KMS-11 (cell line): ENCODE data around the gene NCK2.

Experiments used
- H2AFZ ChIP-seq: fragments of 200-600 bp; sonication (generic); 2 replicates; pipeline ENCODE4 v1.6.1; 2016; ENCODE audit warnings: antibody characterized with exemption, mixed run types, low read depth
- H3K27ac ChIP-seq: fragments of 200-600 bp; sonication (generic); 2 replicates; pipeline ENCODE4 v1.6.1; 2016; ENCODE audit warnings: mild to moderate bottlenecking, mixed run types
- H3K27me3 ChIP-seq: fragments of 200-600 bp; sonication (generic); 2 replicates; pipeline ENCODE4 v1.6.1; 2017; ENCODE audit warnings: mild to moderate bottlenecking, low read depth, mixed run types, moderate library complexity; ENCODE audit not compliant: insufficient read depth
- H3K36me3 ChIP-seq: fragments of 200-600 bp; sonication (generic); 2 replicates; pipeline ENCODE4 v1.6.1; 2017; ENCODE audit warnings: mild to moderate bottlenecking, mixed run types; ENCODE audit not compliant: insufficient read depth
- H3K4me1 ChIP-seq: fragments of 200-600 bp; sonication (generic); 2 replicates; pipeline ENCODE4 v1.6.1; 2016; ENCODE audit warnings: mild to moderate bottlenecking, low read depth, mixed run types; ENCODE audit not compliant: poor library complexity, severe bottlenecking
- H3K4me2 ChIP-seq: fragments of 200-600 bp; sonication (generic); 2 replicates; pipeline ENCODE4 v1.7.0; 2016; ENCODE audit warnings: mild to moderate bottlenecking, mixed run types
- H3K4me3 ChIP-seq: fragments of 200-600 bp; sonication (generic); IDR thresholded peaks from 2 replicates; pipeline ENCODE4 v1.6.1; 2017; ENCODE audit warnings: low read depth, low read length, mixed read lengths; ENCODE audit not compliant: insufficient read depth
- H3K79me2 ChIP-seq: fragments of 200-600 bp; sonication (generic); 2 replicates; pipeline ENCODE4 v1.6.1; 2016; ENCODE audit warnings: low read depth, mixed run types; ENCODE audit not compliant: insufficient read depth
- H3K9ac ChIP-seq: fragments of 200-600 bp; sonication (generic); 2 replicates; pipeline ENCODE4 v1.6.1; 2016; ENCODE audit warnings: mild to moderate bottlenecking, mixed run types
- H4K20me1 ChIP-seq: fragments of 200-600 bp; sonication (generic); 2 replicates; pipeline ENCODE4 v1.6.1; 2016; ENCODE audit warnings: mild to moderate bottlenecking, mixed run types; ENCODE audit not compliant: insufficient read depth
- TF ChIP-seq, protein P1 (sequence below): fragments of 200-600 bp; sonication (generic); conservative IDR thresholded peaks from 2 replicates; pipeline ENCODE4 v1.6.1; 2017; ENCODE audit warnings: low read depth, mild to moderate bottlenecking, antibody characterized with exemption, low read length, moderate library complexity, mixed read lengths

NCK2 gene

DNA sequence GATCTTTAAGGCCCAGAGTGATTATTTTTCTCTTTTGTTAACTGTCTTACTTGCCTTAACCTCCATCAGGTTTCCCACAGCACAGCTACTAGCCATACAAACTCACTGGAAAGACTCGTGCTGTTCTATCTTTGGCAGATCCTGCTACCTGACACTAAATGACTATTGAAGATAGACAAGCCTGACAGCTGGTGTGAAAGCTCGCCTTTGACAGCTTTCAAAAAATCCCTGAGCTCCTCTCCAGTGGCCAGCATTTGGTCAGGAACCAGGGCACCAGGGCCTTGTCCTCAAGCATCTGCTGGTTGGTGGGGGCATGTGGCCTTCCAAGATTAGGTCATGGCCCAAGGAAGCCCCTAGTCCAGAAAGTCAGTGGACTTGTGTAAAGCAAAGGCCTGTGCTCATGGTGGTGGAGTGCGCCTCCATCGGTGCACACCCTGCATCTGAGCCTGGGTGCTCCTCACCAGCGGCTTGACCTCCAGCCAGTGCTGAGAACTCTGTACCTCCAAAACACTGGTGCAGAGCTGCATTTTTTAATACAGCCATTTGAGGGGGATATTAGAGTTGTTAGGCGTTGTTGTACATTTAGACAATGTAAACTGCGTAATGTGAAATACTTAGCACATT, 158.5 kb downstream of the NCK2 start:
- Histone ChIP-seq H3K4me1 (no peaks in the 10 kb centered on the region), H2AFZ (no peak overlapping the region), H3K79me2 (no peaks in the 10 kb centered on the region), H3K4me2 (no peak overlapping the region), H3K36me3 (no peaks in the 10 kb centered on the region), H3K27me3 (no peaks in the 10 kb centered on the region), H3K27ac (no peak overlapping the region), H4K20me1 (no peaks in the 10 kb centered on the region), H3K9ac (no peak overlapping the region), H3K4me3 (no peak overlapping the region)
- TF ChIP-seq, protein P1, sequence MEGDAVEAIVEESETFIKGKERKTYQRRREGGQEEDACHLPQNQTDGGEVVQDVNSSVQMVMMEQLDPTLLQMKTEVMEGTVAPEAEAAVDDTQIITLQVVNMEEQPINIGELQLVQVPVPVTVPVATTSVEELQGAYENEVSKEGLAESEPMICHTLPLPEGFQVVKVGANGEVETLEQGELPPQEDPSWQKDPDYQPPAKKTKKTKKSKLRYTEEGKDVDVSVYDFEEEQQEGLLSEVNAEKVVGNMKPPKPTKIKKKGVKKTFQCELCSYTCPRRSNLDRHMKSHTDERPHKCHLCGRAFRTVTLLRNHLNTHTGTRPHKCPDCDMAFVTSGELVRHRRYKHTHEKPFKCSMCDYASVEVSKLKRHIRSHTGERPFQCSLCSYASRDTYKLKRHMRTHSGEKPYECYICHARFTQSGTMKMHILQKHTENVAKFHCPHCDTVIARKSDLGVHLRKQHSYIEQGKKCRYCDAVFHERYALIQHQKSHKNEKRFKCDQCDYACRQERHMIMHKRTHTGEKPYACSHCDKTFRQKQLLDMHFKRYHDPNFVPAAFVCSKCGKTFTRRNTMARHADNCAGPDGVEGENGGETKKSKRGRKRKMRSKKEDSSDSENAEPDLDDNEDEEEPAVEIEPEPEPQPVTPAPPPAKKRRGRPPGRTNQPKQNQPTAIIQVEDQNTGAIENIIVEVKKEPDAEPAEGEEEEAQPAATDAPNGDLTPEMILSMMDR = no peak

DNA sequence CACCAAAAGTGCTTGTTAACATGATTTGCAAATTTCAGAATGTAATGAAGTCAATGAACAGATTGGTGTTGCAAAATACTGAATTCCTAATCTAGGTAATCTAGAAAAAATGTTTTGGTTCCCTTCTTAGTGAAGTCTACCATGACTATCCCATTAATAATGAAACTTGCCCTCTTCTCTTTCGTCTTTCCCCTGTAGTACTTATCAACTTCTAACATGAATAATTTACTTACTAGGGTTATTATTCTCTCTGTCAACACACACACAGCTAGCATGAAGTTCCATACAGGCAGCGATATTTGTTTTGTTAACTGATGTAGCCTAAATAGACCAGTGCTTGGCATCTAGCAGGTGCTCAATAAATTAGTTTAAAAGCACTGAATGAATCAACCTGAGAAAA, 160.2 kb downstream of the NCK2 start:
- Histone ChIP-seq H3K79me2 (no peaks in the 10 kb centered on the region), H4K20me1 (no peaks in the 10 kb centered on the region), H2AFZ (no peak overlapping the region), H3K27ac (no peak overlapping the region), H3K9ac (no peak overlapping the region), H3K4me1 (no peaks in the 10 kb centered on the region), H3K4me3 (no peak overlapping the region), H3K27me3 (no peaks in the 10 kb centered on the region), H3K36me3 (no peaks in the 10 kb centered on the region), H3K4me2 (no peak overlapping the region)
- TF ChIP-seq, protein P1 = no peak

DNA sequence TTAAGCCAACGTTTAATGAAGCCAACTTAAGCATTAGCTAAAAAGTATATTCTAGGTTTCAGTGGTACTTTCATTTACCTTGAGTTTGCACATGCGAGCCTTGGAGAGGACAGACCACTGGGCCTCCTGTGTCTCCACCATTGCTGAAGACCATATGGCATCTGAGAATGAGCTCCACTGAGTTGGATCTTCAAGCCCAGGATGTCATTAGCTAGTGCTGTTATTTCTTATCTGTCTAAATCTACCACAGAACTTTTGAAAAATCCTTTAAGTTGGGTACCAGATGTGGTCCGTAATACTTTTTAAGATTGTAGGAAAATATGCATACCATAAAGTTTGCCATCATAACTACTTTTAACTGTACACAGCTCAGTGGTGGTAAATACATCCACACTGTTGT, 161.8 kb downstream of the NCK2 start:
- Histone ChIP-seq H4K20me1 (no peaks in the 10 kb centered on the region), H3K27me3 (no peaks in the 10 kb centered on the region), H3K4me1 (no peaks in the 10 kb centered on the region), H3K9ac (no peak overlapping the region), H3K79me2 (no peaks in the 10 kb centered on the region), H3K4me2 (no peak overlapping the region), H2AFZ (no peak overlapping the region), H3K27ac (no peak overlapping the region), H3K4me3 (no peak overlapping the region), H3K36me3 (no peaks in the 10 kb centered on the region)
- TF ChIP-seq, protein P1 = no peak

GRCh38 chr2:105907184-105907583, 162.5 kb downstream of the NCK2 start:
- no peak overlapping the region for H2AFZ ChIP-seq
- H3K4me2 ChIP-seq = no peak overlapping the region
- H3K4me1 ChIP-seq = no peaks in the 10 kb centered on the region
- TF ChIP-seq, protein P1 = no peak
- H3K9ac ChIP-seq = no peak overlapping the region
- H3K27me3 ChIP-seq = no peaks in the 10 kb centered on the region
- no peak overlapping the region for H3K4me3 ChIP-seq
- no peak overlapping the region for H3K27ac ChIP-seq
- no peaks in the 10 kb centered on the region for H3K36me3 ChIP-seq
- no peaks in the 10 kb centered on the region for H3K79me2 ChIP-seq
- H4K20me1 ChIP-seq = no peaks in the 10 kb centered on the region
